RWPE2 (cell line): ENCODE measurements around the gene CAT.

ENCODE experiments used
- ATAC-seq: fragments of 200-7000 bp; cut with Tn5 transposase; 3 replicates; pipeline ENCODE4 v1.9.1; 2021; ENCODE audit warnings: low read depth
- DNase-seq: peaks from one replicate; pipeline ENCODE4 v3.0.0-alpha.2; 2020; ENCODE audit warnings: low spot score
- H3K27ac ChIP-seq: fragments of 450-650 bp; 2 replicates; pipeline ENCODE4 v1.5.1; 2017; ENCODE audit warnings: mild to moderate bottlenecking; ENCODE audit not compliant: poor library complexity, severe bottlenecking
- H3K27me3 ChIP-seq: fragments of 250-450 bp; sonication (Bioruptor Pico); 2 replicates; pipeline ENCODE4 v1.5.1; 2021; ENCODE audit warnings: mild to moderate bottlenecking, moderate library complexity; ENCODE audit not compliant: insufficient read depth, poor library complexity, severe bottlenecking
- H3K36me3 ChIP-seq: fragments of 250-450 bp; sonication (Bioruptor Pico); 2 replicates; pipeline ENCODE4 v1.5.1; 2020; ENCODE audit warnings: low read depth, mild to moderate bottlenecking, moderate library complexity
- H3K4me1 ChIP-seq: fragments of 250-450 bp; sonication (Bioruptor Pico); 2 replicates; pipeline ENCODE4 v1.5.1; 2021; ENCODE audit warnings: mild to moderate bottlenecking, moderate library complexity; ENCODE audit not compliant: insufficient read depth, poor library complexity, severe bottlenecking
- H3K4me3 ChIP-seq: fragments of 250-450 bp; sonication (Bioruptor Pico); 2 replicates; pipeline ENCODE4 v1.5.1; 2021; ENCODE audit warnings: mild to moderate bottlenecking, moderate library complexity; ENCODE audit not compliant: severe bottlenecking
- H3K9me3 ChIP-seq: fragments of 250-450 bp; sonication (Bioruptor Pico); 2 replicates; pipeline ENCODE4 v1.5.1; 2021; ENCODE audit warnings: mild to moderate bottlenecking, moderate library complexity; ENCODE audit not compliant: severe bottlenecking
- CTCF ChIP-seq: fragments of 450-650 bp; IDR thresholded peaks from one replicate; pipeline ENCODE4 v1.5.1; 2017; ENCODE audit warnings: mild to moderate bottlenecking, moderate library complexity; ENCODE audit not compliant: poor library complexity, severe bottlenecking

Gene CAT

GRCh38 chr11:34519595-34520235 lies 81.0 kb downstream of the CAT start:
- Histone ChIP-seq H3K9me3 (no peaks in the 10 kb centered on the region), H3K4me3 (no peak overlapping the region), H3K27ac (no peak overlapping the region), H3K27me3 (no peaks in the 10 kb centered on the region), H3K4me1 (no peaks in the 10 kb centered on the region), H3K36me3 (no peaks in the 10 kb centered on the region)
- DNase-seq (no peak), ATAC-seq (no peak)
- TF ChIP-seq CTCF = no peak

- no peak overlapping the region for H3K27ac ChIP-seq
- no peaks in the 10 kb centered on the region for H3K27me3 ChIP-seq
- no peak for TF ChIP-seq CTCF
- ATAC-seq (no peak), DNase-seq (no peak)
- H3K4me3 ChIP-seq = no peak overlapping the region
- H3K9me3 ChIP-seq = no peaks in the 10 kb centered on the region
- no peaks in the 10 kb centered on the region for H3K4me1 ChIP-seq
- no peaks in the 10 kb centered on the region for H3K36me3 ChIP-seq
These were observed 82.5 kb downstream of the CAT start for GRCh38 chr11:34521265-34521664.
